ENCODE results near the gene MAPT.

Gene MAPT

GRCh38 chr17:45886852-45887251, 7.5 kb upstream of the MAPT start:
- DNase-seq (ENCODE audit: low read depth), result no peak
- no peak for TF ChIP-seq CTCF (IDR thresholded peaks at IDR 0.05; ENCODE audit: low read length, missing control alignments)
- no peak overlapping the region for H3K4me3 ChIP-seq (replicated peaks; ENCODE audit: low read depth, low read length)

- no peak for TF ChIP-seq CTCF (IDR thresholded peaks at IDR 0.05; ENCODE audit: low read length, missing control alignments)
- DNase-seq (ENCODE audit: low read depth), result no peak
- no peak overlapping the region for H3K4me3 ChIP-seq (replicated peaks; ENCODE audit: low read depth, low read length)
Measured at GRCh38 chr17:45888392-45888791, 6.0 kb upstream of the MAPT start.

- no peak for DNase-seq (ENCODE audit: low read depth)
- H3K4me3 ChIP-seq (replicated peaks; ENCODE audit: low read depth, low read length), result no peak overlapping the region
- no peak for TF ChIP-seq CTCF (IDR thresholded peaks at IDR 0.05; ENCODE audit: low read length, missing control alignments)
Measured at GRCh38 chr17:45889579-45889978, 4.8 kb upstream of the MAPT start.

- no peak for TF ChIP-seq CTCF (IDR thresholded peaks at IDR 0.05; ENCODE audit: low read length, missing control alignments)
- no peak for DNase-seq (ENCODE audit: low read depth)
- H3K4me3 ChIP-seq (replicated peaks; ENCODE audit: low read depth, low read length), result peak overlapping the region; percentile 53
Measured at GRCh38 chr17:45893725-45894021, 681 bp upstream of the MAPT start.

- no peak for TF ChIP-seq CTCF (IDR thresholded peaks at IDR 0.05; ENCODE audit: low read length, missing control alignments)
- DNase-seq (ENCODE audit: low read depth), result no peak
- H3K4me3 ChIP-seq (replicated peaks; ENCODE audit: low read depth, low read length), result peak overlapping the region; percentile 65
Measured at GRCh38 chr17:45895304-45895968, 1.1 kb downstream of the MAPT start.

- no peak for TF ChIP-seq CTCF (IDR thresholded peaks at IDR 0.05; ENCODE audit: low read length, missing control alignments)
- DNase-seq (ENCODE audit: low read depth), result no peak
- H3K4me3 ChIP-seq (replicated peaks; ENCODE audit: low read depth, low read length), result no peak overlapping the region
Measured at GRCh38 chr17:45895969-45896785, 1.8 kb downstream of the MAPT start.
